ENCODE data around the gene SFT2D1. TPM values are rescaled to one million over a fixed set of nuclear protein-coding genes. Genes with fewer than 3 reads are reported as not detected.

The SFT2D1 gene
- total RNA-seq, 2 experiments from 2014 or later = 39.0 to 42.6 TPM

- POLR2A ChIA-PET = no interaction called here
- H3K4me1 Mint-ChIP-seq (ENCODE audit: low read depth) = no peaks in the 10 kb centered on the region
- DNase-seq (no peak), ATAC-seq (no peak)
- CTCF ChIA-PET = interaction anchor here (1.0 to 6.8 kb wide), 14 partner anchors 8 to 111 kb away, joined by 3 to 102 read pairs (median 7); no protein-coding TSS in a partner anchor
- no peak overlapping the region for H3K4me3 Mint-ChIP-seq
- intact Hi-C loops (cut with micrococcal nuclease) = loop anchor here (5.0 kb wide), 1 partner anchor 68 kb away; the partner anchor contains the start of gene MPC1
- no peak overlapping the region for H3K27ac Mint-ChIP-seq
- no peaks in the 10 kb centered on the region for H3K9me3 Mint-ChIP-seq
- no peak for TF ChIP-seq CTCF (IDR thresholded peaks at IDR 0.05)
- H3K27me3 Mint-ChIP-seq = peaks cover 7% of the 10 kb centered on the region
- no peaks in the 10 kb centered on the region for H3K36me3 Mint-ChIP-seq (ENCODE audit: low read depth)
Observed at GRCh38 chr6:166314454-166314853, 27.9 kb downstream of the SFT2D1 start.

- H3K36me3 Mint-ChIP-seq (ENCODE audit: low read depth) = no peaks in the 10 kb centered on the region
- peak; percentile 96 for ATAC-seq
- TF ChIP-seq CTCF (IDR thresholded peaks at IDR 0.05) = peak; percentile 76
Observed at GRCh38 chr6:166313255-166314070, 28.9 kb downstream of the SFT2D1 start.

GRCh38 chr6:166312832-166313231 is 29.5 kb downstream of the SFT2D1 start:
- DNase-seq = no peak
- TF ChIP-seq CTCF (IDR thresholded peaks at IDR 0.05) = no peak
- Mint-ChIP-seq H3K27me3 (peaks cover 14% of the 10 kb centered on the region), H3K4me1 (ENCODE audit: low read depth) (no peaks in the 10 kb centered on the region), H3K9me3 (no peaks in the 10 kb centered on the region), H3K4me3 (no peak overlapping the region), H3K27ac (no peak overlapping the region), H3K36me3 (ENCODE audit: low read depth) (no peaks in the 10 kb centered on the region)
- intact Hi-C loops (cut with micrococcal nuclease) = loop anchor here (2.0 to 5.0 kb wide), 2 partner anchors 69 to 88 kb away; partner anchors contain the start of gene MPC1
- ChIA-PET CTCF (interaction anchor here (0.9 to 6.8 kb wide), 22 partner anchors 9 to 156 kb away, joined by 3 to 102 read pairs (median 6); no protein-coding TSS in a partner anchor), POLR2A (interaction anchor here (0.8 to 0.9 kb wide), 3 partner anchors 15 to 24 kb away, joined by 3 to 4 read pairs (median 3); no protein-coding TSS in a partner anchor)
- no peak for ATAC-seq

More at GRCh38 chr6:166313255-166314070, 28.9 kb downstream of the SFT2D1 start:
- Mint-ChIP-seq H3K27ac (no peak overlapping the region), H3K4me3 (no peak overlapping the region), H3K9me3 (no peaks in the 10 kb centered on the region), H3K27me3 (peaks cover 14% of the 10 kb centered on the region), H3K4me1 (ENCODE audit: low read depth) (no peaks in the 10 kb centered on the region)
- intact Hi-C loops (cut with micrococcal nuclease) = loop anchor here (2.0 to 5.0 kb wide), 2 partner anchors 69 to 87 kb away; partner anchors contain the start of gene MPC1
- peak; percentile 76 for DNase-seq
- ChIA-PET POLR2A (interaction anchor here (0.8 to 0.9 kb wide), 3 partner anchors 14 to 23 kb away, joined by 3 to 4 read pairs (median 3); no protein-coding TSS in a partner anchor), CTCF (interaction anchor here (0.7 to 6.8 kb wide), 28 partner anchors 9 to 156 kb away, joined by 3 to 102 read pairs (median 4); no protein-coding TSS in a partner anchor)

DNA sequence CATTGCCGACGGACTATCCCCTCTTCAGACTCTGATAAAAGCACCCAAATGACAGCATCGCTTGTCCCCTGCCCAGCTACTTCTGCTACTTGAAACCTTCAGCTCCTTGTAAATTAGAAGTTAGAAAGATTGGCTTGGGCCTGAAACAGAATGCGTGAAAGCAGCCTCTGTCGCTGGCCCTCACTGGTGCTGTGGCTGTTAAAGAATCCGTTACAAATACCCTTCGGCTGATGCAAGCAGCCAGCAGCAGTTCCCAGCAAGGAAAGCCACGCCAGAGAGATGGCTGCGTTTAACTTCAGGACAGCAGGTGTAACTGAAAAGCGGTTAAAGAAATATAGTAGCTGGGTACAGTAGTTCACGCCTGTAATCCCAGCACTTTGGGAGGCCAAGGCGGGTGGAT is 31.7 kb downstream of the SFT2D1 start:
- peaks cover 22% of the 10 kb centered on the region for H3K27me3 Mint-ChIP-seq
- no peak overlapping the region for H3K4me3 Mint-ChIP-seq
- POLR2A ChIA-PET = no interaction called here
- ATAC-seq (no peak), DNase-seq (no peak)
- no peaks in the 10 kb centered on the region for H3K36me3 Mint-ChIP-seq (ENCODE audit: low read depth)
- CTCF ChIA-PET = interaction anchor here (0.6 to 6.8 kb wide), 10 partner anchors 10 to 98 kb away, joined by 3 to 102 read pairs (median 4); no protein-coding TSS in a partner anchor
- TF ChIP-seq CTCF (IDR thresholded peaks at IDR 0.05) = no peak
- H3K9me3 Mint-ChIP-seq = no peaks in the 10 kb centered on the region
- intact Hi-C loops (cut with micrococcal nuclease) = loop anchor here (5.0 kb wide), 1 partner anchor 72 kb away; the partner anchor contains the start of gene MPC1
- H3K27ac Mint-ChIP-seq = no peak overlapping the region
- no peaks in the 10 kb centered on the region for H3K4me1 Mint-ChIP-seq (ENCODE audit: low read depth)
